Karpas-422 (cell line): Measurements from ENCODE around the gene PSMA2. TPM values are rescaled to one million over a fixed set of nuclear protein-coding genes. Genes with fewer than 3 reads are reported as not detected.

Source experiments
- total RNA-seq: library from RNA; depleted of rRNA; stranded (reverse); fragments of >200 nt; shearing (Covaris generic); gene quantifications from 2 replicates; pipeline ENCODE4 v1.2.3, GENCODE V29; 2014; ENCODE audit warnings: low replicate concordance; rRNA removed

Gene PSMA2
- total RNA-seq, 1 experiment from 2014 or later: 97.1 TPM

Other genes with a start within 250 kb of the PSMA2 start
- 1.1 and 1.8 TPM in 2 replicates for gene C7orf25, start 20.1 kb downstream of the PSMA2 start, total RNA-seq
- gene MRPL32, start 202 bp upstream of the PSMA2 start, total RNA-seq: 41.6 and 67.6 TPM in 2 replicates
- gene HECW1, start 180.5 kb upstream of the PSMA2 start, total RNA-seq: not detected in 2 replicates